HG02798 (cell line): Measurements from ENCODE around the gene DDTL.

Experiments used
- ATAC-seq: cut with Tn5 transposase; IDR thresholded peaks from one replicate; pipeline ENCODE4 v1.9.1; 2021; ENCODE audit warnings: mild to moderate bottlenecking; ENCODE audit not compliant: unreplicated experiment, poor library complexity

The DDTL gene

DNA sequence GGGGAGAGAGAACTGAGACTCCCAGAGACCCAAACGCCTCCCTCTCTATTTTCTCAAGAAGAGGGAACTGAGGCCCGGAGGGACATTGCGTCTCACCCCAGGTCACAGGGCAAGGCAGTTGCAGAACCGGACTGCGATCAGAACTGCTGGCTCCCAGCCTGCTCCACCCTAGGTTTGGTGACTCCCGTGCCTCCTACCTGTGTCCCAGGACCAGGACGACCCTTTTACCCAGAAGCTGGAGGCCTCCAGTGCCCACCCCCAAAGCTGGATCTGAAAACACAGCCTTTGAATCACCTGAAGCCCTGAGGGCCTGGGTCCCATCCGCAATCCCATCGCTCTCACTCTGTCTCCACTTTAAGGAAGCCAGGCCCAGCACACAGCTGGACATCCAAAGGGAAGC lies 37.2 kb downstream of the DDTL start:
- ATAC-seq = no peak

DNA sequence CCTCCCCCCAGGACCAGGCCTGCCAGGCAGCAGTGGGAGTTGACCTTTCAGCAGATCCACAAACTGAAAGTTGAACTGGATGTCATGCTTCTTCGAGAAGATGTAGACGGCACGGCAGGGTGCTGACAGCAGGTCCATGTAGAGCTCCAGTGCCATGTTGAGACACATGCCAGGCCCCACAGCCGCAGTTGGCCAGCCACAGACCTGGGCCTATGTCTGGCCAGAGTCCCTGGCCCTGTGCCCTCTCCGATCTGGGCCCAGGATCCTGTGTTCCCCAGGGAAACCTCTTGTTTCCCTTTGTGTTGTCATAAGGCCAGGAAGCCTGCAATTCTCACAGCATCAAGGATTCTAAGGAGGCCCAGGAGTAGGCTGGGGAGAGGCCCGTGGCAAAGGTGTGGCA lies 38.5 kb downstream of the DDTL start, which contains the start of gene GSTT4:
GSTT4 (minus strand) TSS at position 253 of the 400 bp plus-strand sequence; CDS start at position 156, 97 bp downstream.
- ATAC-seq = no peak

DNA sequence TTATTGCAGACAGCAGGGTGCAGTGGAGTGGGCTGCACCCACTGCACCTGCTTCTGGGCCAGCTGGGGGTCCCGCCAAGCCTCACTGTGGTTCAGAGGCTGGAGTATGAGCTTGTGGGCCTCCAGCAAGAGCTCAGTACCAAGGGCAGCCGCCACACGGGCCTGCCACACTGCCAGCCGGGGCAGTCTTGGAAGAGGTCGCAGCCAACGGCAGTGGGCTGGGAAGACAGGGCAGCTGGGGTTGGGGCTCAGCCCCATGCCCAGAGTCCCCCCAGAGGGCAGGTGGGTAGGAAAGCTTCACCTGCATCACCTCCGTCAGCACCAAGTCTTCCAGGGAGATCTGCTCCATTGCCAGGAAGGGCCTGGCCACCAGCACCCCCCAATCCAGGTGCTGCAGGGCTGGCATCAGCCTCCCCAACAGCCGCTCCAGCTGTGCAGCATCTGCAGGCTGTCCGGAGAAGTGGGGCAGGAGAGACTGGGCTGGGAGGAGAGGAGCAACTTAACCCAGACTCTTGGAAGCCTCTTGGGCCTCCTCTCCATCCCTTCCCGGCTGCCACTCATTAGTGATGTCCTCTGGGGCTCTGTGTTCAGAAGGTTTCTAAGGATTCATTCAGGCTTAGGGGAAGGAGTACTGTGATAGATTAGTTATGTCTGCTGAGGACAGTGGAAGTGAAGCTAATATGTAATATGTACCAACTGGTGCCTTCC lies 39.7 kb downstream of the DDTL start:
- no peak for ATAC-seq

DNA sequence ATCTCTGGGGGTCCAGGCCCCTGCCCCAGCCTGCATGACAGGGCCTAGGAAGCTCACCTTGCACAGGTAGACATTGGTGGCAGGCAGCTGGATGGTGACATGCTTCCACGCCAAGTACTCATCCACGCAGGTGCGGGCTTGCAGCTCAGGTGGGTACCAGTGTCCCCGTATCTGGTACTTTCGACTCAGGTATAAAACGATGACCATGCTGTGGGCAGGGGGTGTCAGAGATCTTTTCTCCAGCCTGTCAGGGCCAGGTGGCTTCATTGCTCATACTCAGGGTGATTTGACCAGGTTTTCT lies 40.2 kb downstream of the DDTL start:
- no peak for ATAC-seq

DNA sequence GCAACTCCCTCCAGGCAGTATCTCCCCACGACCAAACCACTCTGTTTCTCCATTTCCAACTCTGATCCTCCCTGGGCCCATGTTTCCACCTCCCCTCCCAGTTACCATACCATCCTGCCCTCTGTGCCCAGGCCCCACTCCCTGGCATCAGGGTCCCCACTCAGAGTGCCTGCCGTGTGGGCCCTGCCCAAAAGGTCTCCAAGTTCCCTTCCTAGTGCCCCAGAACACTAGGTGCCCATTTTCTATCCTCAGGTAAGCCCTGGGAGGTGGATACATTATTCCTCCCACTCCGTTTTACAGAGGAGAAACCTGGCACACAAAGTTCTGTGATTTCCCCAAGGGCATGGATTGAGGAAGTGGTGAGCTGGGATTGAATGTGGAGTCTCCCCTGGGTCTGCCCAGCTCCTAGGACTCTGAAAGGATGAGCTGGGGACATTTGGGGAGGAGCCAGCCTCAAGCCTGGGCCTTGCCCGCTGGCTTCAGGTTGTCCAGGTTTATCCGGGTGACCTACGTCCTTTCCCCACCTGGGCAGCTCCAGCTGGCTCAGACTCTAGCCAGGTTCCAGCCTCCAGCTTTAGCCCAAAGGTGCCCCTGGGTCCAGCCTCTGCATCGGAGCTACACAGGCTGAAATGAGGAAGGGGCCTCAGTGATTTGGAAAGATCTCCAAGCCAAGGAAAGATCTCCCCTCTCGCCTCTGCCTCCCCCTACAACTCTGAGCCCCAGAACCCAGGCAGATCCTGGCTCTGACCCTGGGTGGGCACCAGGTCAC lies 40.7 kb downstream of the DDTL start:
- no peak for ATAC-seq

DNA sequence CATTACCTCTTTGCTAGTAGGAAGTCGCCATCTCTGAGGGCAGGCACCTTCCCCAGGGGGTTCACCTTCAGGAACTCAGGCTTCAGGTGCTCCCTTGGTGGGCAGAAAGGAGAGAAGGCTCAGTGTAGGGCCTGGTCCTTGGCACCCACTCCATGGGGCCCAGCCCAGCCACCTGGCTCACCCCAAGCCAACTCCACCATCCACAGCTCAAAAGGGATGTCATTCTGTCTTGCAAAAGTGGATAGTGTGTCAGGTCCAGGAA lies 41.3 kb downstream of the DDTL start:
- no peak for ATAC-seq

DNA sequence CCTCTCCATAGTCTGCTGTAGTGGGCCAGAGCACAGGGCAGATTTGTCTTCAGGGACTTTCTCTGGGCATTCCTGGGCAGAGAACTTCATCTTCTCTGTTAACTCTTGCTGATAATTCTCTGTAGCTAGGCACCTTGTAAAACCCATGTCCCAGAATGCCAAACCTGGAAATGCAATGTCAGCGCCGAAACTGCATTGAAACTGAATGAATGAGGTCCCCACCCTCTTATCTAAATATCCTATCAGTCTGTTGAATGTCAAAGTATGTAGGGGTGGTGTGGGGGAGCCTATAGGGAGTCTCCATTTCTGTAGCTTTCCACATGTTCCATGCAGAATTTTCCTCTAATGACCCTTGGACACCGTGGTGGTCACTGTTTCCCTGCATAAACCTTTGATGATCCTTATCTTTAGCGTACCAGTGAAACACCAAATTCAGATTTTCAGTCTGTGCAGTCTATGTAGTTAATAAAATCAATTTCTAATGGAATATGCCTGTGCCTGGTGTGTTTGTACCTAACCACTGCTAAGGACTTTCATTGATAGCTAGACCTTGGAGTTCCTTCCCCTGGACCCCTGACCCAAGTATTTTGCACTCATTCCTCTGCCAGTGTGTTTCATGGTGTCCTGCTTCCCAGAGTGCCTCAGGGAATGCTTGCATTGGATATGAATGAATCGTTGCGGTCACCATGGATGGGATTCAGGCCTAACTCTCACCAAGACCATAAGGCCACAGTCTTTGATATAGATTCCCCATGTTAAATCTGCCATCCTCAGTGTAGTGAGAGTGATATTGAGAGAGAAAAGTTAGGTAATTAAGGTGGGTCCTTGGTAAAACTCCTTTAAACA lies 41.9 kb downstream of the DDTL start:
- ATAC-seq = no peak

DNA sequence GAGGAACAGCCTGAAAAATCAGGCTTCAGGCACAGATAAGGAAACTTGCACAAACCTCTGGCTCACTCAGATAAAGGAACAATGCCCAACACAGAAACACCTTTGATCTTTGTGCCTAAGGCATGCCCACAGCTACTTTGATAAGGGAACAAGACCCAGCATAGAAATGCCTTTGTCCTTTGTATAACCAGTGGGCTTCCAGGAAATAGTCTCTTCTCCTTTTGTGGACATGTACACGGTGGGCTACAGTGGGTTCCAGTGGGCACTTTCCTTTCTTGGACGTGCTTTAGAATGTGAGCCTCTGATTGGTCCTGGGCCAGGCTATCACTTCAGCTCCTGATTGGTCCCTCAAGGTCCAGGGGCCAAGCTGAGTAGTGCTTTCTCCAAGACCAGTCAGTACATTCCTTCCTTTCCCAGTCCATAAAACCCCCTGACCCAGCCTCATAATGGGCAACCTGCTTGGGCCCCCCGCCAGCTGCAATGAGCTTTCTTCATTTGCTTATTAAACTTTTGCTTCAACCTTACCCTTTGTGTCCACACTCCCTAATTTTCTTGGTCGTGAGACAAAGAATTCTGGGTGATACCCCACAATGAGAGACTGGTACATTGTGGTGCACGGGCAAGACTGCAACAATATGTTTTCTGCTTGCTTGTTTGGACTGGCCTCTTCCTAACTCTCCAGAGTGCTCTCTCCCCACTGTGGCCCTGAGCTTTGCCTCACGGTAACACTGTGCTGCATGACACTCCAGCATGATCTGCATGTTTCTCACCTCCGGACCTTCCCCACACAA lies 42.7 kb downstream of the DDTL start:
- no peak for ATAC-seq

DNA sequence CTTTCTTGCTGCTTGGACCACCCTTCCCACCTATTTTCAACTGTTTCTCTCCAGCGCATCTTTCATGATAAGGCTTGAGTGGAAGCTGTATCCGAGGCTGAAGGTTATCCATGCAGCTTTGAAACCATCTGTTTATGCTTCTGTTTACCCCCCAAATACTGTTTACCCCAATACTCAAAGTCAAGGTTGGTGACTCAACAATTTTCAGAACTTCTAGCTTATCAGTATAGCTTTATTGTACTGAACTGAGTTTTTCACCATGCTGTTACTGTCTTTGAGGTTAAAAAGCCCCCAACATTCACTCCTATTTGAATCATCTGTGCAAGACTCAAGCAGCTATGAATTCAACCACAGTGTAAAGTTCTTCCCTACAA lies 43.3 kb downstream of the DDTL start:
- ATAC-seq = no peak

DNA sequence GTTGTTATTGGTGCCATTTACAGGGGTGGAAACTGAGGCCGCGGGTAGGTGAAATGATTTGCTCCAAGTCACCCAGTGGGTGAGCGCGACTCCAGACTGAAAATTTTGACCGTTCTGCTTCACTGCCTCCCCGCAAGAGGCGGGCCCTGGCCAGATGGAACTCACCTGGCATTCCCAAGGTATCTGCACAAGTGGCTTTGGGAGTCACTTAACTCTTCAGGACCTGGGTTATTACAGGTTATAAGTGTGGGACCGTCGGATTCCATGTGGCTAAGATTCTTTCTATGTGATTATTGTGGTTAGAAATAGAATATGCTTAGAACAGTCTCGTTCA lies 45.0 kb downstream of the DDTL start:
- ATAC-seq = no peak

DNA sequence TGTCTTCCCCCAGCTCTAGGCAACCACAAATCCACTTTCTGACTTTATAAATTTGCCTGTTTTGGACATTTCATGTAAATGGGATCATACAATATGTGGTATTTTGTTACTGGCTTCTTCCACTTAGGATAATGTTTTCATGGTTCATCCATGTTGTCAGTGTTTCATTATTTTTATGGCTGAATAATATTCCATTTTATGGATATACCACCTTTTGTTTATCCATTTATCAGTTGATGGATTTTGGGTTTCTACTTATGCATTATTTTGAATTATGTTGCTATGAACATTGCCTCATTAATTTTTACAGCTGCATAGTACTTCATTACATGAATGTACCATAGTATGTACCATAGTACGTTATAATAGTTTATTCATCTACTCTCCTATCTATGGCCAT lies 49.5 kb downstream of the DDTL start:
- no peak for ATAC-seq

DNA sequence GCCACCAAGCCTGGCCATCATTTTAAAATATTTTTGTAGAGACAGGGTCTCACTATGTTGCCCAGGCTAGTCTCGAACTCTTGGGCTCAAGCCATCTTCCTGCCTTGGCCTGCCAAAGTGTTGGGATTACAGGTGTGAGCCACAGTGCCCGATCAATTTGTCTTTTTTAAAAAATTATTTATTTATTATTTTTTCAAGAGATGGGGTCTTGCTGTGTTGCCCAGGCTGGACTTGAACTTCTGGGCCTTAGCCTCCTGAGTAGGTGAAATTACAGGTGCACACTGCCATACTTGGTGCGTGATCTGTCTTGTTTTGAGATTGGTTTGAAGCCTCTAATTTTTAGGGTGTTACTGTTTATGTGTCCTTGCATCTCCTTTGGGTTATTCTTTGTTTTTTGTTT lies 54.6 kb downstream of the DDTL start:
- ATAC-seq = no peak
